ENCODE measurements around the gene INPP5F.

INPP5F gene, protein sequence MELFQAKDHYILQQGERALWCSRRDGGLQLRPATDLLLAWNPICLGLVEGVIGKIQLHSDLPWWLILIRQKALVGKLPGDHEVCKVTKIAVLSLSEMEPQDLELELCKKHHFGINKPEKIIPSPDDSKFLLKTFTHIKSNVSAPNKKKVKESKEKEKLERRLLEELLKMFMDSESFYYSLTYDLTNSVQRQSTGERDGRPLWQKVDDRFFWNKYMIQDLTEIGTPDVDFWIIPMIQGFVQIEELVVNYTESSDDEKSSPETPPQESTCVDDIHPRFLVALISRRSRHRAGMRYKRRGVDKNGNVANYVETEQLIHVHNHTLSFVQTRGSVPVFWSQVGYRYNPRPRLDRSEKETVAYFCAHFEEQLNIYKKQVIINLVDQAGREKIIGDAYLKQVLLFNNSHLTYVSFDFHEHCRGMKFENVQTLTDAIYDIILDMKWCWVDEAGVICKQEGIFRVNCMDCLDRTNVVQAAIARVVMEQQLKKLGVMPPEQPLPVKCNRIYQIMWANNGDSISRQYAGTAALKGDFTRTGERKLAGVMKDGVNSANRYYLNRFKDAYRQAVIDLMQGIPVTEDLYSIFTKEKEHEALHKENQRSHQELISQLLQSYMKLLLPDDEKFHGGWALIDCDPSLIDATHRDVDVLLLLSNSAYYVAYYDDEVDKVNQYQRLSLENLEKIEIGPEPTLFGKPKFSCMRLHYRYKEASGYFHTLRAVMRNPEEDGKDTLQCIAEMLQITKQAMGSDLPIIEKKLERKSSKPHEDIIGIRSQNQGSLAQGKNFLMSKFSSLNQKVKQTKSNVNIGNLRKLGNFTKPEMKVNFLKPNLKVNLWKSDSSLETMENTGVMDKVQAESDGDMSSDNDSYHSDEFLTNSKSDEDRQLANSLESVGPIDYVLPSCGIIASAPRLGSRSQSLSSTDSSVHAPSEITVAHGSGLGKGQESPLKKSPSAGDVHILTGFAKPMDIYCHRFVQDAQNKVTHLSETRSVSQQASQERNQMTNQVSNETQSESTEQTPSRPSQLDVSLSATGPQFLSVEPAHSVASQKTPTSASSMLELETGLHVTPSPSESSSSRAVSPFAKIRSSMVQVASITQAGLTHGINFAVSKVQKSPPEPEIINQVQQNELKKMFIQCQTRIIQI

GRCh38 chr10:119725828-119726675, at the start of gene INPP5F:
Gene INPP5F (plus strand): TSS chr10:119726050. CDS start chr10:119726263, 213 bp downstream.
- DNase-seq = peak; percentile 87

GRCh38 chr10:119677126-119677525, 48.7 kb upstream of the INPP5F start:
- DNase-seq = no peak

DNA sequence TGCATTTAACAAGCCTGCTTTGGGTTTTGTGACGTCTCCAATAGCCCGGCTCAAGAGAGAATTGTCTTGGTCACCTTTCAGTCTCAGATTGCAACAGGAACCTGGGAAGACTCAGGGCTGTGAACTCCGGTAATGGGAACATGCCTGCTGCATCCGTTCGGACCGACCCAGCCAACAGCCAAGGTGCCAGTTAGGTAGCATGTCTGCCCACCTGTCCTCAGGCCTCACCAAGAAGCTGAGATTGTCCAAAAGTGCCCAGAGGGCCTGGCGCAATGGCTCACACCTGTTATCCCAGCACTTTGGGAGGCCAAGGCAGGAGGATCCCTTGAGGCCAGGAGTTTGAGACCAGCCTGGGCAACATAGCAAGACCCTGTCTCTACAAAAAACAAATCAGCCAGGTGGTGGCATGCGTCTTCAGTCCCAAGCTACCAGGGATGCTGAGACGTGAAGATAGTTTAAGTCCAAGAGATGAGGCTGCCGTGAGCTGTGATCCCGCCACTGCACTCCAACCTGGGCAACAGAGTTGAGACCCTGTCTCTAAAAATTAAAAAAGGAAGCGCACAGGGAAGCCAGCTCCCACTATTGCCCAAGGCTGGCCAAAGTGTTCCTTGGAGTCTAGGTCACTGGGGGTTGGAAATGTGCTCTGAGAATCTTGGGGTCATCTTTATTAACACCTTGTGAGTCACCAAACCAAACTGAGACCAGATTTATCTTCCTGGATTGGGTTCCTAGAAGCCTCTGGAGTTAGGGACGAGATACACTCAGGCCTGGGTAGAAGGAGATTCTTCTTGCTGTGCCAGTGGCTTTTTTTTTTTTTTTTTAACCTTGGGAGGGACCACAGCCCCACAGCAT, 47.7 kb upstream of the INPP5F start:
- no peak for DNase-seq

DNA sequence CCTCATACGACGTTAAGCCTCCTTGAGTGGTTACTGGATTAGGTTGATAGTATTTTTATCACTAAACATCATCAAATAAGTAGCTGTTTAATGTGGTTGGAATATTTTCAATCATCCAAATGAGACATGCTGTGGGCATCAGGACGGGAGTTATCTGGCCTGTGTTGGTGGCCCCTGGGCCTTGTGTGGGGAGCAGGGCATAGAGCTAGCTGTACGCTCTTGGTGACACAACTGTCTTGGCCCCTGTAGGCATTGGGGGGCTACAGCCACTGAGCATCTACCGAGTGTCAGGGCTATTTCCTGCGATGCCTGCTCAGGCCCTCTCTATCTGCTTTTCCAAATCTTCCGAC, 46.4 kb upstream of the INPP5F start:
- DNase-seq = no peak

DNA sequence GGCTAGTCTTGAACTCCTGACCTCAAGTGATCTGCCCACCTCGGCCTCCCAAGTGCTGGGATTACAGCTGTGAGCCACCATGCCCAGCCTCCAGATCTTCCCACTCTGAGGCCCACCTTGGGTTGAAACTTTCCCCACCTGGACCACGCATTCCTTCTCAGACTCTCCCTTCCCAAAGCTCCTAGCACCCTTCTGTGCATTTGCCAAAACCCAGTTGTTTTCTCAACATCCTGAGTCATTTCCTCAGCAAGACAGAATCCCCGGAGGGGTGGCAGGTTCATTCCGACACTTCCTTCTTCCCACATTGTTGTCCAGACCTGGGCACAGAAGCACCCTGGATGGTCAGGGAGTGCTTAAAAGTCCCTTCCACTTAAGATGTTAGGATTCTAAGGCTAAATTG, 45.8 kb upstream of the INPP5F start:
- DNase-seq = no peak

DNA sequence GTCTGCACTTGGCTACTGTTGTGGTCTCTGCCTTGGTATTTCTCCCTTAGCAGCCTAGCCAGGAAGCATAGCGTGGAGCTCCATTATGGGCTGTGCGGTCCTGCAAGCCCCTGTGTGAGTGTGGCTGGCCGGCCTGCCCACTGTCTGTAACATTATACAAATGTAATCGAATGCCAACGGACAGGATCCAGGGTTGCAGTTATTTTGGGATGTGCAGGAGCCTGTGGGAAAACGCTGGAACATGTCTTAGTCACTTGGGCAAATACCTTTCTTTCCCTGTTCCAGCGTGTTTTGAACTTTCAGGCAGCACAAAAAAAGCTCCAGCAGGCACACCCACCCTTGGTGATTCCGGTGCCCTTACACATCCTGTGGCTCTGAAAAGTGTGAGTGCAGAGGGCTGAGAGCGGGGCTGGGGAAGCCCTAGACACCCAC, 45.2 kb upstream of the INPP5F start:
- no peak for DNase-seq

GRCh38 chr10:119686465-119687191, 39.2 kb upstream of the INPP5F start:
- DNase-seq = no peak

DNA sequence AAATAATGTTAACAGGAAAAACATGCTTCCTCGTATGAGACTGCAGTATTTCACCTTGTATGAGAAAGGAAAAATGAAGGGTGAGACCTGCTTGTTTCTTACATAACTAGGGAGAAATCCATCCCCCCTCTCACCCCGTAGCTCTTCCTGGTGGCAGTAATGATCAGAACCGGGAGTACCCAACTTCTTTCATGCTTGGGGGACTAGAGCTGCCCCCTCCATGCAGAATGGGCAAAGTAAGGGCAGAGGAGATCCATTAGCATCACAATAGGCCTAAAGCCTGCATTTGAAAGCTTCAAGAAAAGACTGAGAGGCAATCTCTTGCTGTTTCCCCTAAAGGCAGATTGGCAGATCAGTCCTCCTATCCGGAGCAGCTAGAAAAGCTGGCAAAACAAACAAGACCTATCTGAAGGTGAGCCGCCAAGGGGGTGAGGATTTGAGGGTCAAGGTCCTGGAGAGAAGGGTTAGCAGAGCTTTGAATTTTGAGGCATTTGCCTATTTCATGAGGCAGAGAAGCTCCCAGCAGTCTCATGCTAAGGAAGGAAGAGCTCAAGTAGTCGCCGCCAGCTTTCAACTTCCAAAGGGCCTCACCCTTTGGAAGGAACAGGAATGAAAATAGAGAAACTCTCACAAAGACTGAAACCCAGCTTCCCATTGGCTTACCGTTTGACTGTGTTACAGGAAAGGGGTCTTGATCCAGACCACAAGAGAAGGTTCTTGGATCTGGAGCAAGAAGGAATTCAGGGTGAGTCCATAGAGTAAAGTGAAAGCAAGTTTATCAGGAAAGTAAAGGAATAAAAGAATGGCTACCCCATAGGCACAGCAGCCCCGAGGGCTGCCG, 38.4 kb upstream of the INPP5F start:
- no peak for DNase-seq

DNA sequence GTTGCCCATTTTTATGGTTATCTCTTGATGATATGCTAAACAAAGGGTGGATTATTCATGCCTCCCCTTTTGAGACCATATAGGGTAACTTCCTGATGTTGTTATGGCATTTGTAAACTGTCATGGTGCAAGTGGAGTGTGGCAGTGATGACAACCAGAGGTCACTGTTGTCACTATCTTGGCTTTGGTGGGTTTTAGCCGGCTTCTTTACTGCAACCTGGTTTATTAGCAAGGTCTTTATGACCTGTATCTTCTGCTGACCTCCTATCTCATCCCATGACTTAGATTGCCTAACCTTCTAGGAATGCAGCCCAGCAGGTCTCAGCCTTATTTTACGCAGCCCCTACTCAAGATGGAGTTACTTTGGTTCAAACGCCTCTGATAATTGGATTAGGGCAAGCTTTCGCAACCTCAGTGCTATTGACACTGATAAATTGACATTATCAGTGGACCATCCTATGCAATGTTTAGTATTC, 37.8 kb upstream of the INPP5F start:
- no peak for DNase-seq

DNA sequence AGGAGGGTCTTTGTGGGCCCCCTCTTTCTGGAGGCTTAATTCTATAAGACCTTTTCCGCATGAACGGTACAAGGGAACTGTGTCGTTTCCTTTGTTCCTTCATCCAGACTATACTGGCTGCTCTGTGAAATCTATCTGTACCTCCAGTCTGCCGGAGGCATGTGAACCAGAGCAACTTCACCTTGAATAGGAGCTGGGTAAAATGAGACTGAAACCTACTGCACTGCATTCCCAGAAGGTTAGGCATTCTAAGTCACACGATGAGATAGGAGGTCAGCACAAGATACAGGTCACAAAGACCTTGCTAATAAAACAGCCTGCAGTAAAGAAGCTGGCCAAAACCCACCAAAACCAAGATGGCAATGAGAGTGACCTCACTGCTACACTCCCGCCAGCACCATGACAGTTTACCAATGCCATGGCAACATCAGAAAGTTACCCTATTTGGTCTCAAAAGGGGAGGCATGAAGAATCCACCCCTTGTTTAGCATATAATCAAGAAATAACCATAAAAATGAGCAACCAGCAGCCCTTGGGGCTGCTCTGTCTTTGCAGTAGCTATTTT, 36.8 kb upstream of the INPP5F start:
- DNase-seq = no peak

DNA sequence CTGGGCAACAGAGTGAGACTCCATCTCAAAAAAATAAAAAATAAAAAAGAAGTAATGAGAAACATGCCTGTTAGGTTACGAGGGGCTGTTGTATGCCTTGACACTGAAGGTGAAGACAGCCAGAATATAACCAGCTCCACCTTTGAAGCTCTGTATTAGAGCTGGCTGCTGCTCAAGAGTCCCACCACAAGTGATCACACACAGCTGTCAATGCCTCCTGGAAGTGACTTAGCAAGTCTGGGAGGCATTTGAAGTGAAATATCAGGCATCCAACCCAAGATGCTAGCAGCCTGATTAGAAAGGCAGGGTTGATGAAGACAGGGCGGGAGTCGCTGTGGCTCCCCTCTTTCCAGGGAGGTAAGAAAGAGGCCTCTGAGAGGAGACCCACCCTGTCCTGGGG, 34.1 kb upstream of the INPP5F start:
- no peak for DNase-seq

DNA sequence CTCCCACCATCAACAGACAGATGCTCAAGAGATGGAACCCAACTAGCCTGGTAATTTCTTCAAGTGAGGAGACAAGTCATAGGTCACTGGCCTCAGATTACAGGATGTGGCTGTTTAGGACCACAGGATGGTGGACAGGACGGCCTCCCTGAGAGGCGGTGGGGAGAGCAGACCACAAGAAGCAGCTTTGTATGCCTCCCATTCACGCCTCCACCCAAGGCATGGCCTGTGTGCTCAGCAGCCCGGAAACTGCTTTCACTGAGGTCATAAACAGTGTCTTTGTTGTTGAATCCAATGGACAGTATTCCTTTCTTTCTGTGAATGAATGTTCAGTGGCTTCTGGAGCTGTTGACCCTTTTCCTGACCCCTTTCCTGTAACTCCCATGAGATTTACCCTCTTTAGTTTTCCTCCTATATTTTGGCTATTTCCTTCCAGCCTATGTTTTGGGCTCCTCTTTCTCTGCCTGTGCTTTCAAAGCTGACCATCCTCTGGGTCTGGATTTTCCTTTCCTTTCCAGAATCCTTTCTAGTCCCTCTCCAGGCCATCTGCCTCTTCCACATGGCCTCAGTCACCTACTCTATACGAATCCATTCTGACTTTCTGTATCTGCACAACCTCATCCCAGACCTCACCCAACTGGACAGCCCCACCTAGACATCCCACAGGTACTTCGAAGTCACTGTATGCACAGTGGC, 32.4 kb upstream of the INPP5F start:
- DNase-seq = no peak

DNA sequence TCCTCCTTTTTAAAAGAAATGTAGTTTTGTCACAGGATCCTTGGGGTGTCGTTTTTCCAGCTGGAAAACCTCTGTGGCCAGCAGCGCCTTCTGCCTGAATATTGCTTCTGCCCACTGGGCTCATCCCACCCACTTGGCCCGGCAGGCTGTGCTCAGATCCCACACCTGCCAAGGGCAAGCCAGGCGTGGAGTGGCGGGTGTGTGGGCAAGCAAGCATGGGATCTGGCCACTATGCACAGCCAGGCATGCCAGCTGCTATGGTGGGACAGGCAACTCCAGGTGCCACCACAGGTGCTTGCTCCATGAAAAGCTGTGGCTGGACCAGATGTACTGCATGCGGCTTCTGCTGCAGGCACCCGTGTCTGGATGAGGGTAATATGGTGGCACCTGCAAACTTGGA, 31.2 kb upstream of the INPP5F start:
- DNase-seq = no peak

- DNase-seq = no peak
Observed at GRCh38 chr10:119700321-119700954, 25.4 kb upstream of the INPP5F start.

DNA sequence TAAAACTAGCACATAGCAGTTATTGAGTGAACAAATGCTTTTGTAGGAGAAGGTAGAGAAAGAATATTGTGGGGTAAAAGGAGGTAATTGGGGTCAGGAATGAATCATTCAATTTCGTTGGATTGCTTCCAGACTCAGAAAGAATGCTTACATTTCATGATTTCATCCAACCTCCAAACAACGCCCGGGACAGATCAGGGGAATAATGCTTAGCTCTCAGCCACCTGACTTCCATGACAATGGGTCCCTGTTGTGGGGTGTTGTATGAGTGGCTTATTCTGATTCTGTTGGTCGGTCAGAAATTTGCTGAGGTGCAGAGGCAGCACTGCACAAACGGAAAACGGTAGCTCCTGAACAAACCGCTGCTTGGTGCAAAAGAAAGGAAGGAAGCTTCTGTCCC, 24.0 kb upstream of the INPP5F start:
- DNase-seq = no peak

DNA sequence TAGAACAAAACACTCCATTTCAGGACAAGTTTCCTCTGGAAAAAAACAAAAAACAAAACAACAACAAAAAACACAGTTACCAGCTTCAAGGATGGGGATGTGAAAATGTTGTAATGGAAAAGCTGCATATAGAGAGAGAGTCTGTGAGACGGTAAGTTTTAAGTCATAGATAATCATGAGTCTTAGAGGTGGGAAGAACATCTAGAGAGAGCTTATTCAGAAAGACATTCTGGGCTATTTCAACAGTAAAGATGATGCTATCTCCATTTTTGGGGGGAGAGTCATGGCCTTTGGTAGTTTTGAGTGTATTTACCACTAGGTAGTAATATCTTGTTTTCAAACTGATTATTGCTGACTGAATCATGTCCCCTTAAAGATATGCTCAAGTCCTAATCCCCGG, 23.3 kb upstream of the INPP5F start:
- DNase-seq = no peak

GRCh38 chr10:119703903-119704508, 21.8 kb upstream of the INPP5F start:
- no peak for DNase-seq

DNA sequence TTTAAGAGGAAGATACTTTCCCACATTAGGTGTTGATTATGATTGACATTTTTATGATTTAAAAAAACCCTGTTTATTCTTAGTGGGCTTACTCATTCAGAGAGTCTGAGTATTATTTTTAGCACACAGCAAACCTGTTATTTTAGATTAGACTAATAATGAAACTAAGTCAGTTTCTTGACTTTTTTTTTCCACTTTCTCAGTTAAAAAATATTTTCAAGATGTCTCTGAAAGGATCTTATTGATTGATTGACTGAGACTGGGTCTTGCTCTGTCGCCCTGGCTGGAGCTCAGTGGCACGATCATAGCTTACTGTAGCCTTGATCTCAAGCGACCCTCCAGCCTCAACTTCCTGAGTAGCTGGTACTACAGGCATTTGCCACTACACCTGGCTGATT, 20.4 kb upstream of the INPP5F start:
- DNase-seq = no peak
